ENCODE measurements around the gene KRTAP1-5. TPM values are rescaled to one million over a fixed set of nuclear protein-coding genes. Genes with fewer than 3 reads are reported as not detected.

Gene KRTAP1-5
- total and polyA plus RNA-seq, 2 experiments from 2014 or later: not detected

DNA sequence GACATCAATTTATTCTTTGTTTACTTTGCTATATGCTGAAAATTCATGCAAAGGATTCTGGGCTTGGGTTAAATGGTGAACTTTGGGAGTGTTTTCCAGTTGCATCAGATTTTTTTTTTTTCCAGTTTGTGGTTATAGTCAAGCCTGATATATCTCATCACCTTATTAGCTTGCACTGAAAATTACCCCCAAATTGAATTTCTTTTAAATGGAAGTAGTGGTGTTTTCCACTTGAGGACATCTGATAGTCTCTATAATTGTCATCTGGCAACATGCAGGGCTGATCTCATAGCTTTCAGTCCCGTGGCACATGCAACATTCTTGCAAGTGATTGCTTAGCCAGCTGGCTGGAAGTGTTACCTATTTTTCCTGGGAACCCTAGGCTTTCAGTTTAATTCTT lies 13.4 kb downstream of the KRTAP1-5 start:
- peaks cover 13% of the 10 kb centered on the region for H3K4me1 ChIP-seq (ENCODE audit: insufficient read depth)
- H3K36me3 ChIP-seq (ENCODE audit: insufficient read depth): no peaks in the 10 kb centered on the region
- no peaks in the 10 kb centered on the region for H3F3A ChIP-seq (replicated peaks; ENCODE audit: low read depth)
- H3K79me2 ChIP-seq (replicated peaks; ENCODE audit: insufficient read depth): no peaks in the 10 kb centered on the region
- H3K4me3 ChIP-seq: no peak overlapping the region
- H3K4me3 Mint-ChIP-seq: no peak overlapping the region
- H3K4me1 Mint-ChIP-seq: peaks cover 10% of the 10 kb centered on the region; the same call in 2 of the 3 replicates
- TF ChIP-seq, protein P1, sequence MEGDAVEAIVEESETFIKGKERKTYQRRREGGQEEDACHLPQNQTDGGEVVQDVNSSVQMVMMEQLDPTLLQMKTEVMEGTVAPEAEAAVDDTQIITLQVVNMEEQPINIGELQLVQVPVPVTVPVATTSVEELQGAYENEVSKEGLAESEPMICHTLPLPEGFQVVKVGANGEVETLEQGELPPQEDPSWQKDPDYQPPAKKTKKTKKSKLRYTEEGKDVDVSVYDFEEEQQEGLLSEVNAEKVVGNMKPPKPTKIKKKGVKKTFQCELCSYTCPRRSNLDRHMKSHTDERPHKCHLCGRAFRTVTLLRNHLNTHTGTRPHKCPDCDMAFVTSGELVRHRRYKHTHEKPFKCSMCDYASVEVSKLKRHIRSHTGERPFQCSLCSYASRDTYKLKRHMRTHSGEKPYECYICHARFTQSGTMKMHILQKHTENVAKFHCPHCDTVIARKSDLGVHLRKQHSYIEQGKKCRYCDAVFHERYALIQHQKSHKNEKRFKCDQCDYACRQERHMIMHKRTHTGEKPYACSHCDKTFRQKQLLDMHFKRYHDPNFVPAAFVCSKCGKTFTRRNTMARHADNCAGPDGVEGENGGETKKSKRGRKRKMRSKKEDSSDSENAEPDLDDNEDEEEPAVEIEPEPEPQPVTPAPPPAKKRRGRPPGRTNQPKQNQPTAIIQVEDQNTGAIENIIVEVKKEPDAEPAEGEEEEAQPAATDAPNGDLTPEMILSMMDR (conservative IDR thresholded peaks at IDR 0.05; ENCODE audit: low read depth in 2 of 2): no peak
- TF ChIP-seq, protein P2, sequence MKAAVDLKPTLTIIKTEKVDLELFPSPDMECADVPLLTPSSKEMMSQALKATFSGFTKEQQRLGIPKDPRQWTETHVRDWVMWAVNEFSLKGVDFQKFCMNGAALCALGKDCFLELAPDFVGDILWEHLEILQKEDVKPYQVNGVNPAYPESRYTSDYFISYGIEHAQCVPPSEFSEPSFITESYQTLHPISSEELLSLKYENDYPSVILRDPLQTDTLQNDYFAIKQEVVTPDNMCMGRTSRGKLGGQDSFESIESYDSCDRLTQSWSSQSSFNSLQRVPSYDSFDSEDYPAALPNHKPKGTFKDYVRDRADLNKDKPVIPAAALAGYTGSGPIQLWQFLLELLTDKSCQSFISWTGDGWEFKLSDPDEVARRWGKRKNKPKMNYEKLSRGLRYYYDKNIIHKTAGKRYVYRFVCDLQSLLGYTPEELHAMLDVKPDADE (IDR thresholded peaks at IDR 0.05): no peak
- TF ChIP-seq, protein P3, sequence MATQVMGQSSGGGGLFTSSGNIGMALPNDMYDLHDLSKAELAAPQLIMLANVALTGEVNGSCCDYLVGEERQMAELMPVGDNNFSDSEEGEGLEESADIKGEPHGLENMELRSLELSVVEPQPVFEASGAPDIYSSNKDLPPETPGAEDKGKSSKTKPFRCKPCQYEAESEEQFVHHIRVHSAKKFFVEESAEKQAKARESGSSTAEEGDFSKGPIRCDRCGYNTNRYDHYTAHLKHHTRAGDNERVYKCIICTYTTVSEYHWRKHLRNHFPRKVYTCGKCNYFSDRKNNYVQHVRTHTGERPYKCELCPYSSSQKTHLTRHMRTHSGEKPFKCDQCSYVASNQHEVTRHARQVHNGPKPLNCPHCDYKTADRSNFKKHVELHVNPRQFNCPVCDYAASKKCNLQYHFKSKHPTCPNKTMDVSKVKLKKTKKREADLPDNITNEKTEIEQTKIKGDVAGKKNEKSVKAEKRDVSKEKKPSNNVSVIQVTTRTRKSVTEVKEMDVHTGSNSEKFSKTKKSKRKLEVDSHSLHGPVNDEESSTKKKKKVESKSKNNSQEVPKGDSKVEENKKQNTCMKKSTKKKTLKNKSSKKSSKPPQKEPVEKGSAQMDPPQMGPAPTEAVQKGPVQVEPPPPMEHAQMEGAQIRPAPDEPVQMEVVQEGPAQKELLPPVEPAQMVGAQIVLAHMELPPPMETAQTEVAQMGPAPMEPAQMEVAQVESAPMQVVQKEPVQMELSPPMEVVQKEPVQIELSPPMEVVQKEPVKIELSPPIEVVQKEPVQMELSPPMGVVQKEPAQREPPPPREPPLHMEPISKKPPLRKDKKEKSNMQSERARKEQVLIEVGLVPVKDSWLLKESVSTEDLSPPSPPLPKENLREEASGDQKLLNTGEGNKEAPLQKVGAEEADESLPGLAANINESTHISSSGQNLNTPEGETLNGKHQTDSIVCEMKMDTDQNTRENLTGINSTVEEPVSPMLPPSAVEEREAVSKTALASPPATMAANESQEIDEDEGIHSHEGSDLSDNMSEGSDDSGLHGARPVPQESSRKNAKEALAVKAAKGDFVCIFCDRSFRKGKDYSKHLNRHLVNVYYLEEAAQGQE (IDR thresholded peaks at IDR 0.05; ENCODE audit: unreplicated experiment): no peak
- no peaks in the 10 kb centered on the region for H3K9me3 Mint-ChIP-seq
- H3K27me3 Mint-ChIP-seq (ENCODE audit: insufficient read depth, low read depth, poor library complexity): peaks cover under 1% of the 10 kb centered on the region
- no peaks in the 10 kb centered on the region for H4K20me1 ChIP-seq (replicated peaks; ENCODE audit: insufficient read depth)
- no peak for ATAC-seq
- DNase-seq (ENCODE audit: low spot score): no peak
- H3K27ac ChIP-seq (ENCODE audit: low read depth): no peak overlapping the region
- no peak overlapping the region for H3K4me2 ChIP-seq
- no peak overlapping the region for H3K27ac Mint-ChIP-seq
- no peaks in the 10 kb centered on the region for H3K27me3 ChIP-seq (ENCODE audit: insufficient read depth)
- no peak overlapping the region for H2AFZ ChIP-seq
- no peaks in the 10 kb centered on the region for H3K36me3 Mint-ChIP-seq (ENCODE audit: low read depth)
- no peaks in the 10 kb centered on the region; the same call in 1 of the 2 replicates for H3K9me2 ChIP-seq (ENCODE audit: insufficient read depth)

DNA sequence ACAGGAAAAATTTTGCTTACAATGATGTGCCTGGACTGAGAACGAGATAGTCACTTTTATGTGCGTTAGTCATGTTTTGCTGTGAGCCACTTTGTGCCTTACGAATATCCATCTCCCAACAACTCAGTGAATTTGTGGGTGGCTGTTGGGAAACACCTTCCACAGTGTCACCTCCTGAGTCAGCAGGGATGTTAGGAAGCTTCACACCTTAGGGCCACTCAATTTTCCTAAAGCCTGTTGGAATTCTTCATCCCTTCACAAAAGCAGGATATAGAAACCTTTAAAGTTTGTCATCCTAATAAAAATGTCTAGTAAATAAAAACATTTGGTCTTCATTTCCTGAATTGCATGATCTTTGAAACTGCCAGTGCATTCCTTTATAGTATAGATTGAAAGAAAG lies 13.8 kb downstream of the KRTAP1-5 start:
- no peaks in the 10 kb centered on the region for H3K36me3 ChIP-seq (ENCODE audit: insufficient read depth)
- H3K4me1 ChIP-seq (ENCODE audit: insufficient read depth): peaks cover 14% of the 10 kb centered on the region
- H3F3A ChIP-seq (replicated peaks; ENCODE audit: low read depth): no peaks in the 10 kb centered on the region
- no peak overlapping the region for H3K4me2 ChIP-seq
- peaks cover 1% of the 10 kb centered on the region for H3K27me3 Mint-ChIP-seq (ENCODE audit: insufficient read depth, low read depth, poor library complexity)
- H3K4me3 Mint-ChIP-seq: no peak overlapping the region
- ATAC-seq (no peak), DNase-seq (ENCODE audit: low spot score) (no peak)
- H2AFZ ChIP-seq: no peak overlapping the region; the same call in 1 of the 2 replicates
- no peaks in the 10 kb centered on the region for H3K27me3 ChIP-seq (ENCODE audit: insufficient read depth)
- no peak overlapping the region for H3K27ac Mint-ChIP-seq
- H3K9me2 ChIP-seq (ENCODE audit: insufficient read depth): no peaks in the 10 kb centered on the region; the same call in 1 of the 2 replicates
- no peak overlapping the region for H3K4me3 ChIP-seq
- no peaks in the 10 kb centered on the region for H3K9me3 Mint-ChIP-seq
- H3K4me1 Mint-ChIP-seq: peaks cover 10% of the 10 kb centered on the region; the same call in 2 of the 3 replicates
- H3K79me2 ChIP-seq (replicated peaks; ENCODE audit: insufficient read depth): no peaks in the 10 kb centered on the region
- no peaks in the 10 kb centered on the region for H4K20me1 ChIP-seq (replicated peaks; ENCODE audit: insufficient read depth)
- no peak overlapping the region for H3K27ac ChIP-seq (ENCODE audit: low read depth)
- H3K36me3 Mint-ChIP-seq (ENCODE audit: low read depth): no peaks in the 10 kb centered on the region
- no peak for TF ChIP-seq NANOG (IDR thresholded peaks at IDR 0.05; ENCODE audit: borderline replicate concordance)
- TF ChIP-seq, protein P3 (IDR thresholded peaks at IDR 0.05; ENCODE audit: unreplicated experiment): no peak
- TF ChIP-seq JUNB (IDR thresholded peaks at IDR 0.05; ENCODE audit: unreplicated experiment): no peak
- TF ChIP-seq POLR2AphosphoS5 (IDR thresholded peaks at IDR 0.05; ENCODE audit: low read depth): no peak
- TF ChIP-seq, protein P1 (conservative IDR thresholded peaks at IDR 0.05; ENCODE audit: low read depth in 2 of 2): no peak
- no peak for TF ChIP-seq CREB1 (CRISPR knock-in tag; IDR thresholded peaks at IDR 0.05; ENCODE audit: low read depth)
- no peak for TF ChIP-seq STAT1 (IDR thresholded peaks at IDR 0.05; ENCODE audit: unreplicated experiment)
- no peak for TF ChIP-seq EZH2phosphoT487 (IDR thresholded peaks at IDR 0.05; ENCODE audit: unreplicated experiment)
- no peak for TF ChIP-seq ZNF331 (CRISPR knock-in tag; IDR thresholded peaks at IDR 0.05; ENCODE audit: low read depth)
- TF ChIP-seq ZNF114 (CRISPR knock-in tag; IDR thresholded peaks at IDR 0.05): no peak

All from GM23338 (cell line).